Loucy (cell line): ENCODE results near the gene IRS1.
"Not testable (repeated sequence)": the region's sequence is repeated elsewhere in the genome, so short reads cannot be mapped to it uniquely, and the experiment has no call there.

Source experiments
- H2AFZ ChIP-seq: fragments of 200-600 bp; sonication (generic); 2 replicates; pipeline ENCODE4 v1.6.0; 2016; ENCODE audit warnings: antibody characterized with exemption, mild to moderate bottlenecking, low read length, moderate library complexity
- H3F3A ChIP-seq: fragments of 200-600 bp; 2 replicates; pipeline ENCODE4 v1.6.0; 2016; ENCODE audit warnings: antibody characterized with exemption, low read depth, mild to moderate bottlenecking
- H3K27me3 ChIP-seq: fragments of 200-600 bp; sonication (generic); 2 replicates; pipeline ENCODE4 v1.6.1; 2014; ENCODE audit warnings: low read length, mild to moderate bottlenecking; ENCODE audit not compliant: insufficient read depth, poor library complexity, severe bottlenecking
- H3K36me3 ChIP-seq: fragments of 200-600 bp; sonication (generic); 2 replicates; pipeline ENCODE4 v1.6.1; 2016; ENCODE audit warnings: low read length; ENCODE audit not compliant: insufficient read depth
- H3K4me1 ChIP-seq: fragments of 200-600 bp; sonication (generic); 2 replicates; pipeline ENCODE4 v1.5.1; 2014; ENCODE audit warnings: low read length, mild to moderate bottlenecking; ENCODE audit not compliant: insufficient read depth, poor library complexity, severe bottlenecking
- H3K4me2 ChIP-seq: fragments of 200-600 bp; sonication (generic); 2 replicates; pipeline ENCODE4 v1.6.0; 2014; ENCODE audit warnings: antibody characterized with exemption, low read length, low read depth, mild to moderate bottlenecking; ENCODE audit not compliant: poor library complexity, severe bottlenecking
- H3K4me3 ChIP-seq: fragments of 200-600 bp; sonication (generic); 2 replicates; pipeline ENCODE4 v1.5.1; 2014; ENCODE audit warnings: low read length, mild to moderate bottlenecking, mixed read lengths; ENCODE audit not compliant: poor library complexity, severe bottlenecking
- H3K79me2 ChIP-seq: fragments of 200-600 bp; sonication (generic); 2 replicates; pipeline ENCODE4 v1.6.1; 2014; ENCODE audit warnings: low read length; ENCODE audit not compliant: insufficient read depth
- H3K9ac ChIP-seq: fragments of 200-600 bp; sonication (generic); 2 replicates; pipeline ENCODE4 v1.6.0; 2014; ENCODE audit warnings: mild to moderate bottlenecking, low read depth, low read length, moderate library complexity; ENCODE audit not compliant: poor library complexity, severe bottlenecking
- H3K9me2 ChIP-seq: fragments of 200-600 bp; sonication (generic); replicated peaks from 2 replicates; pipeline ENCODE4 v1.6.1; 2016; ENCODE audit warnings: low read depth, low read length, mixed read lengths
- H3K9me3 ChIP-seq: fragments of 200-600 bp; sonication (generic); 2 replicates; pipeline ENCODE4 v1.6.1; 2014; ENCODE audit warnings: mild to moderate bottlenecking, antibody characterized with exemption, low read length, low read depth; ENCODE audit not compliant: insufficient read depth
- H4K20me1 ChIP-seq: fragments of 200-600 bp; sonication (generic); 2 replicates; pipeline ENCODE4 v1.6.0; 2014; ENCODE audit warnings: antibody characterized with exemption, low read length, mild to moderate bottlenecking; ENCODE audit not compliant: insufficient read depth, poor library complexity, severe bottlenecking
- EZH2phosphoT487 ChIP-seq: fragments of 200-600 bp; IDR thresholded peaks from 2 replicates; pipeline ENCODE4 v1.6.1; 2018; ENCODE audit warnings: antibody characterized with exemption, mild to moderate bottlenecking, moderate library complexity, borderline replicate concordance
- TF ChIP-seq, protein P1 (sequence below): fragments of 200-600 bp; sonication (generic); conservative IDR thresholded peaks from 2 replicates; pipeline ENCODE4 v1.5.1; 2014; ENCODE audit warnings: mild to moderate bottlenecking, antibody characterized with exemption, low read length

IRS1 gene

DNA sequence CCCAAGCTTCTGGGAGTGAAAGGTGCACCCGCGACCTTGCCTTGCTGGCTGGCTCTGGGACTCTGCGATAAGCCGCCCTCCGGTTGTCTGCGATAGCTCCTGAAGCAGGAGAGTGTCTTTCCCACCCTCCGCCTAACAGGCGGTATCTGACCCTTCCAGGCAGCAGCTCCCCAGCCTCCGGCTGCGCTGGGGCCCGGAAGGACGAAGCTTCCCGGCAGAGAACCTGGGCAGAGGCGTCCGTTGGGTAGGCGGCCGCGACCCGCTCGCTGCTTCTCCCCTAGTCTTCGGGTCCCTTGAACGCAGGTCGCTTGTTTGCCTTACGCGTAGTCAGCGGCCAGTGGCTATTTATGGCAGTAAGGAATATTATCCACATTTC lies 35.8 kb upstream of the IRS1 start:
- Histone ChIP-seq H3K4me3 (peak overlapping the region; percentile 87), H3K9me2 (no peaks in the 10 kb centered on the region), H3K9me3 (no peaks in the 10 kb centered on the region), H3F3A (peaks cover 10% of the 10 kb centered on the region; the same call in 1 of the 2 replicates), H2AFZ (peak overlapping the region; percentile 83), H3K4me2 (peak overlapping the region; percentile 93), H3K79me2 (peaks cover 64% of the 10 kb centered on the region), H3K4me1 (peaks cover 54% of the 10 kb centered on the region), H4K20me1 (peaks cover 22% of the 10 kb centered on the region), H3K9ac (peak overlapping the region; percentile 97), H3K27me3 (no peaks in the 10 kb centered on the region), H3K36me3 (no peaks in the 10 kb centered on the region)
- TF ChIP-seq EZH2phosphoT487 = no peak
- TF ChIP-seq, protein P1, sequence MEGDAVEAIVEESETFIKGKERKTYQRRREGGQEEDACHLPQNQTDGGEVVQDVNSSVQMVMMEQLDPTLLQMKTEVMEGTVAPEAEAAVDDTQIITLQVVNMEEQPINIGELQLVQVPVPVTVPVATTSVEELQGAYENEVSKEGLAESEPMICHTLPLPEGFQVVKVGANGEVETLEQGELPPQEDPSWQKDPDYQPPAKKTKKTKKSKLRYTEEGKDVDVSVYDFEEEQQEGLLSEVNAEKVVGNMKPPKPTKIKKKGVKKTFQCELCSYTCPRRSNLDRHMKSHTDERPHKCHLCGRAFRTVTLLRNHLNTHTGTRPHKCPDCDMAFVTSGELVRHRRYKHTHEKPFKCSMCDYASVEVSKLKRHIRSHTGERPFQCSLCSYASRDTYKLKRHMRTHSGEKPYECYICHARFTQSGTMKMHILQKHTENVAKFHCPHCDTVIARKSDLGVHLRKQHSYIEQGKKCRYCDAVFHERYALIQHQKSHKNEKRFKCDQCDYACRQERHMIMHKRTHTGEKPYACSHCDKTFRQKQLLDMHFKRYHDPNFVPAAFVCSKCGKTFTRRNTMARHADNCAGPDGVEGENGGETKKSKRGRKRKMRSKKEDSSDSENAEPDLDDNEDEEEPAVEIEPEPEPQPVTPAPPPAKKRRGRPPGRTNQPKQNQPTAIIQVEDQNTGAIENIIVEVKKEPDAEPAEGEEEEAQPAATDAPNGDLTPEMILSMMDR = no peak

DNA sequence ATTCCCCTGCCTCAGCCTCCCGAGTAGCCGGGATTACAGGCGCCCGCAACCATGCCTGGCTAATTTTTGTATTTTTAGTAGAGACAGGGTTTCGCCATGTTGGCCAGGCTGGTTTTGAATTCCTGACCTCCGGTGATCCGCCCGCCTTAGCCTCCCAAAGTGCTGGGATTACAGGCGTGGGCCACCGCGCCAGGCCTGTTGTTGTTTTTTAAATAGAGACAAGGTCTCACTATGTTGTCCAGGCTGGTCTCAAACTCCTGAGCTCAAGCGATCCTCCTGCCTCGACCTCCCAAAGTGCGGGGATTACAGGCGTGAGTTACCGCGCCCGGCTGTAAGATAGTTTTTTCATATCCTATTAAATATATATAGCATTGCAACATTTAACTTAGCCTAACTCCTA lies 35.3 kb upstream of the IRS1 start:
- H2AFZ ChIP-seq = peak overlapping the region; percentile 83; the same call in 1 of the 2 replicates
- H3K9ac ChIP-seq = peak overlapping the region; percentile 97
- not testable (repeated sequence) for H3K27me3 ChIP-seq, H3K9me2 ChIP-seq, H3K9me3 ChIP-seq, H3K36me3 ChIP-seq, H3F3A ChIP-seq
- H3K4me2 ChIP-seq = peak overlapping the region; percentile 93
- H3K79me2 ChIP-seq = peaks cover 64% of the 10 kb centered on the region
- H3K4me3 ChIP-seq = peak overlapping the region; percentile 87
- peaks cover 49% of the 10 kb centered on the region for H3K4me1 ChIP-seq
- H4K20me1 ChIP-seq = peaks cover 22% of the 10 kb centered on the region

DNA sequence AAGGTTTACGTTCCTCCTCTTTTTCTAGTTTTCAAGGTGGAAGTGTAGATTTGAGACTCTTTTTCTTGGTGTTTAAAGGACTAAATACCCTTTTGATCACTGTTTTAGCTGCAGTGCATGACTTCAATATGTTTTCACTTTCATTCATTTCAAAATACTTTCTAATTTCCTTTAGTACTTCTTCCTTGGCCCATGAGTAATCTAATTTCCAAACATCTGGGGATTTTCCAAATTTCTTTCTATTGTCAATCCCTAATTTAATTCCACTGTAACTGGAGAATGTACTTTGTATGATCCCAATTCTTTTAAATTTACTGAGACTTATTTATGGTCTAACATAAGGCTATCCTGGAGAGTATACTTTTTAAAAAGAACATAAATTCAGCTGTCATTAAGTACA lies 32.4 kb upstream of the IRS1 start:
- H3K4me1 ChIP-seq = peaks cover 21% of the 10 kb centered on the region
- H3K9me2 ChIP-seq = no peaks in the 10 kb centered on the region
- H3K79me2 ChIP-seq = peaks cover 37% of the 10 kb centered on the region
- H4K20me1 ChIP-seq = peaks cover 22% of the 10 kb centered on the region
- no peaks in the 10 kb centered on the region for H3K27me3 ChIP-seq
- H3K4me2 ChIP-seq = peak overlapping the region; percentile 93
- H3F3A ChIP-seq = peaks cover 14% of the 10 kb centered on the region; the same call in 1 of the 2 replicates
- no peak overlapping the region for H3K4me3 ChIP-seq
- no peaks in the 10 kb centered on the region for H3K36me3 ChIP-seq
- no peaks in the 10 kb centered on the region for H3K9me3 ChIP-seq
- TF ChIP-seq, protein P1 = no peak
- no peak for TF ChIP-seq EZH2phosphoT487
- no peak overlapping the region for H3K9ac ChIP-seq
- no peak overlapping the region for H2AFZ ChIP-seq

DNA sequence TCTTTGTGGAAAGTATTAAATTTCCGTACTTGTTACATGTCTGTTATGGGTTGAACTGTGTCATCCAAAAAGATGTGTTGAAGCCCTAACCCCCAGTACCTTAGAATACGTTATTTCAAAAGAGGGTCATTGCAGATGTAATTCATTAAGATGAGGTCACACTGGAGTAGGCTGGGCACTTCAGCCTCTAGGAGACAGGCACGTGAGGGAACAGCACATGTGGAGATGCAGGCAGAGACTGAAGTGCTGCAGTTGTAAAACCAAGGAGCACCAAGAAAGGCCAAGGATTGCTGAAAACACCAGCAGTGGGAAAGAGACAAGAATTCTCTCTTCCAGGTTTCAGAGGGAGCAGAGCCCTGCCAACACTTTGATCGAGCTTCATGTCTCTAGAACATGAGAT lies 31.6 kb upstream of the IRS1 start:
- Histone ChIP-seq H3K79me2 (peaks cover 32% of the 10 kb centered on the region), H3K9ac (no peak overlapping the region), H3K27me3 (no peaks in the 10 kb centered on the region), H3K9me3 (no peaks in the 10 kb centered on the region), H3K4me3 (no peak overlapping the region), H4K20me1 (peaks cover 19% of the 10 kb centered on the region), H3K4me2 (no peak overlapping the region), H3K9me2 (no peaks in the 10 kb centered on the region), H2AFZ (no peak overlapping the region), H3K4me1 (peaks cover 16% of the 10 kb centered on the region), H3K36me3 (no peaks in the 10 kb centered on the region), H3F3A (peaks cover 7% of the 10 kb centered on the region; the same call in 1 of the 2 replicates)
- TF ChIP-seq, protein P1 = no peak
- TF ChIP-seq EZH2phosphoT487 = no peak
